Mesenteric fat pad (tissue), 1 donor: ENCODE results near the gene MIDN. TPM values are rescaled to one million over a fixed set of nuclear protein-coding genes. Genes with fewer than 3 reads are reported as not detected.
"Not testable (repeated sequence)": the region's sequence is repeated elsewhere in the genome, so short reads cannot be mapped to it uniquely, and the experiment has no call there.

Source experiments
- DNase-seq: peaks from one replicate; pipeline ENCODE4 v3.0.0-alpha.2; 2020; ENCODE audit warnings: low spot score
- total RNA-seq: library from RNA; stranded (reverse); fragmentation: NEBNext Ultra II Directional; extraction: Animal tissue kit (Norgen Biotek cat#: 25700); gene quantifications from one replicate; pipeline ENCODE4 v1.2.1, GENCODE V29; 2021
- donor health status: DM: yes; HTN: yes; CAD: no.

MIDN gene
- total RNA-seq, 1 donor from 2014 or later = 156 TPM

- DNase-seq = no peak
Measured at GRCh38 chr19:1290196-1290702, 41.9 kb downstream of the MIDN start.

GRCh38 chr19:1290703-1291651 is 42.6 kb downstream of the MIDN start:
- no peak for DNase-seq

DNA sequence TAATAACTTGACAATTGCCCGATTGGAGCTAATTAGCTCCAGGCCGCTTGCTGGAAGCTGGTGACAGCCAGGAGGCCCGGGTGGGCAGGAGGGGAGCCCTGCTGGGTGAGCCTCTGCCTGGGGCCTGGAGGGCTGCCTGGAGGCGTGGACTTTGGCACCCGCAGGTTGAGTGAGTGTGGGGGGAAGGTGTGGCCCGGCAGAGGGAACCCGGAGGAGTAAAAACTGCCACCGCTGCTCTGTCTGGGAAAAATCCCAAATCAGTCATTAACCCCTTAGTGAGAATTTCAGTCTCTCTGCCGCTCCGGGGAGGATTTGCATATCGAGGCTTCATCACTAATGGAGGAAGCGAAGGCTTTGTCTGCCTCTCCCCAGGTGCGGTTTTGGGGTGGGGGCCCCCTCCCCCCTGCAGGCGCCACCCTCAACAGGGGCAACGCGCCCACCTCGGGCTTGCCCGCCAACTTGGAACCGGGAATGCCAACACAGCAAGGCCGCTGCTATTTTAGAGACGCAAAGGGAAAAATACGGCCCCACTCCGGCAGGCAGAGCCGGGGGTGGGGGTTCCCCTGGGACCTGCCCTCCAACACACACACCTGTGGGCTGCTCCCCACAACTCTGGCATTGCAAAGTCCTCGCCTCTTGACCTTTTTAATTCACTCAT is 43.5 kb downstream of the MIDN start:
- no peak for DNase-seq

- no peak for DNase-seq
Measured at GRCh38 chr19:1292419-1293151, 44.2 kb downstream of the MIDN start.

GRCh38 chr19:1293782-1294604 is 45.6 kb downstream of the MIDN start:
- DNase-seq = no peak

GRCh38 chr19:1294688-1295087 is 46.3 kb downstream of the MIDN start:
- no peak for DNase-seq

- no peak for DNase-seq
Measured at GRCh38 chr19:1295169-1296012, 47.0 kb downstream of the MIDN start.

GRCh38 chr19:1296078-1296477 is 47.7 kb downstream of the MIDN start:
- no peak for DNase-seq

DNA sequence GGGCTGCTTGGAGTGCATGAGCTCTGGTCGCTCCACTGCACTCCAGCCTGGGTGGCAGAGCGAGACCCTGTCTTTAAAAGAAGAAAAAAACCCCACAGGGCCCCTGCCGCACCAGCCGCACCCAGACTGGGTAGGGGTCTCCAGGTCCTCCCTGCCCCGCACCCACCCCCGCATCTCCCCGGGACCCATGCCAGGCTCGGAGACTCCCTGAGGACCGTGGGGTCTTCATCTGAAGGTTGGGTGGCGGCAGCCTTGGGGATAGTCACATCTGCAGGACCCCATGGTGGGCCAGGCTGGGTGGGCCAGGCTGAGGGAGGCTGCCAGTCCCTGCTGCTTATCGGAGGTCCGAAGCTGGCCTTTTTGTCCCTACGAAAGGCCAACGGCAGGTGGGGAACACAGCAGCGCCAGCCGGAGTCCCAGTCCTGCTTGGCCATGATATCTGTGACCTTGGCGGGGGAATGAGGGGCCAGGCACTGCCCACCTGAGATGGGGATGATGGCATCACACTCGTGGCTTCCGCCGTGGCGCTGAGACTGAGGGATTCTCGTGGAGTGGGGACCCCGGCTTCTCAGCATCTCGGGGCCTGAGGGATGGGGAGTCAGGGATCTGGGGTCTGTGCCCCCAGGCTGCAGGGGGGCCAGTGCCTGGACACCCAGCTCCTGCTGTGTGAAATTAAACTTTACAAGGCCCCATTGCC is 48.3 kb downstream of the MIDN start:
- DNase-seq = no peak

DNA sequence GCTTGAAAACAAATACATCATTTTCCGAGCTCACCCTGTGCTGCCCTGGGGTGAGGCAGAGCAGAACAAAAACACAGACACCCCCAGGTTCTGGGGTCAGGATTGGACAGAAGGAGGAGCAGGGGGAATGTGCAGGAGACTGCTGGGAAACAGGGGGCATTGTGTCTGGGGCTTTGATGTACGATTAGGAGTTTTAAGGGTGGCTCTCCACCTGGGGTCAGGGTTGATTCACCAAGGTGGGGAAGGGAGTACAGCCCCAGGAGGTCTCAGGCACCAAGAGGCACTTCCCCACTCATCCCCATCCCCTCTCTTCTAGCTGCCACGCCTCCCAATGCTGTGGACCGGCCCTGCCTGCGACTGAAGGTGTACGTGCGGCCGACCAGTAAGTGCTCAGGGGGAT is 49.9 kb downstream of the MIDN start:
- no peak for DNase-seq

DNA sequence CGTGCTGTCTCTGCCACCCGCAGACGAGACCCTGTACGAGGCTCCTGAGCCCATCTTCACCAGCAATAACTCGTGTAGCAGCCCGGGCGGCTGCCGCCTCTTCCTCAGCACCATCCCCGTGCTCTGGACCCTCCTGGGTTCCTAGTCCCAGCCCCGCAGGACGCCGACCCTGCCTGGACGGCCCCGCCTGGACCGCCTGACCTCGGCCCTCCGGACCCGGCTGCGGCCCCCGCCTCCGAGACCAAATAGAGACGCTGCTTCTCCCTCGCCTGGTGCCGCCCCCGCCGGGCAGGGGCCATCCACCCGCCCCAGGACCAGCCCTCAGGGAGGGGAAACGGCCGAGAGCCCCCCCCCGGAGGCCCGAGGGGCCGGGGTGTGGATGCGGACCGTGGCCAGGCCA is 51.4 kb downstream of the MIDN start:
- DNase-seq = no peak

GRCh38 chr19:1300744-1301490 is 52.5 kb downstream of the MIDN start:
- no peak for DNase-seq

DNA sequence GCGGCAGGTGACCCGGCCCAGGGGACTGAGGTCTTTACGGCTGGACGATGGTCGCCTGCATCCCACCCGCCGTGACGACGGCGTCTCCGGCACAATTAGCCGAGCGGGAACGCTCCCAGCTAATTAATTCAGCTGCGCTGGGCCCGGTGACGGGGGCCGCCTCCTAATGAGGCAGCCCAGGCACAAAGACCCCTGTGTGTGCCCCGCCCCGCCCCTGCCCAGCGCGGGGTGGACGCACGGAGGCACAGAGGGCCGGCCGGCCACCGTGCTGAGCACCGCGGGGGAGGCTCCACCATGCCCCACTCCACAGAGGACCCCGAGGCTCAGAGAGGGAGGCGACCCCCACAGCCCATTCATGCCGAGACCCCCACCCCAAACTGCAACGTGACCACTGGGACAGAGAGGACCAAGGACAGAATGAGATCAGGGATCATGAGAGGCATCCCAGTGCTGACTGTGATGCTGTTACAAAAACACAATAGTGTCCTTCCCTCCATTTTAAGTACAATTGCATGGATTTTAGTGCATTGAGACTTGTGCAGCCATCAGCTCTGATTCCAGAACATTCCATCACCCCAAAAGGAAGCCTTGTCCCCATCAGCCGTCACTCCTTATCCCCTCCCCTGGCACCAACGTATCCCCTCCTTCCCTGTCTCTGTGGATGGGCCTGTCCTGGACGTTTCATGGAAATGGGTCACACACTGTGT is 54.3 kb downstream of the MIDN start:
- DNase-seq = no peak

DNA sequence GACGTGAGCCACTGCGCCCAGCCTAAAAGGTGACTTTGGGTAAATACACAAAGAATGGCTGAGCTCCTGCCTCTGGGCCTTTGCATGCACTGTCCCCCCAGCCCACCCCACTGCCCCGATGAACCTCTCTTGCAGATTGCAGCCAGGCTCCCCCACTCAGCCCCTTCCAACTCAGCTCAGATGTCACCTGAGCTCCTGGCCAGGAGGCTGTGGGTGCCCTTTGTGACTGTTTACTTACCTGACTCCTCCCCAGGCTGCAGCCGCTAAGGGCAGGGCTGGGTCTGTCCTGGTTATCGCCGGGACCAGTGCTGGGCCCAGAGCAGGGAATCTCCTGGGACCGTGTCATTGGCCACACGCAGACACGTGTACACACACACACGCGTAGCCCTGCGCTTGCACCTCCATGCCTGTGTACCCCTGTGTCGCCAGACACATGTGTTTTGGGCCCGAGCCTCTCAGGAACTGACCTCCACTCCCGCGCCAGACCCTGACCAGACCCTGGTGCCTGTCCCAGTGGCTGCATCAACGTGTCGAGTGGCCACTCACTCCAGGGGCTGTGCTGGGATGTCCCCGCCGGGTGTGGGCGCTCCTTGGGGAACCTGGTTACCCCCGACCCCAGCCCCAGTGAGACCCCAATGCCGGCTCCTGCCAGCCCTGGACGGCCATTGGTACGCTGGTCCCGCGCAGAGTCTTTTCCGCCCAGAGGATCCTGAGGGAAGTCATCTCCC is 56.0 kb downstream of the MIDN start:
- no peak for DNase-seq

DNA sequence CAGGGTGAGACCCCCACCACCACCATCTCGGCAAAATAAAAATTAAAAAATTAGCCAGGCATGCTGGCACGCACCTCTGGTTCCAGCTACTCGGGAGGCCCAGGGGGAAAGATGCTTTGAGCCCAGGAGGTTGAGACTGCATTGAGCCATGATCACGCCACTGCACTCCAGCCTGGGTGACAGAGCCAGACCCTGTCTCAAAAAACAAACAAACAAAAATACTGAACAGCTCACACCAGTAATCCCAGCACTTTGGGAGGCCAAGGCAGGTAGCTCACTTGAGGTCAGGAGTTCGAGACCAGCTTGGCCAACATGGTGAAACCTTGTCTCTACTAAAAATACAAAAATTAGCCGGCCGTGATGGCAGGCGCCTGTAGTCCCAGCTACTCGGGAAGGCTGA is 57.0 kb downstream of the MIDN start:
- DNase-seq = not testable (repeated sequence)

DNA sequence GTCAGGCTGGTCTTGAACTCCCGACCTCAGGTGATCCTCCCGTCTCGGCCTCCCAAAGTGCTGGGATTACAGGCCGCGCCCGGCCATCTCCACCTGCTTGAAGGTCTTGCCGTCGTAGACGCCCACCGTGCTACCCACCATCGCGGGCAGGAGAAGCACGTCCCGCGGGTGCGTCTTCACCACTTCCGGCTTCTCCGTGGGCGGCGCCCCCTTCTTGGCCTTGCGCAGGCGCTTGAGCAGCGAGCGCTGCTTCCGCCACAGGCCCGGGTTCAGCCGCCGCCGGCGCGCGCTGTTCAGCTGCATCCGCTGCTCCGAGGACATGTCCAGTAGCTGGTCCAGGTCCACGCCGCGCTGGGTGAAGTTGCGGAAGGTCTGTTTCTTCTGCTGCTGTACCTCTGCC is 58.9 kb downstream of the MIDN start:
- no peak for DNase-seq

- DNase-seq = no peak
Measured at GRCh38 chr19:1307755-1308303, 59.4 kb downstream of the MIDN start.
